IMR-90 (cell line): ENCODE measurements around the gene ACSS1. TPM values are rescaled to one million over a fixed set of nuclear protein-coding genes. Genes with fewer than 3 reads are reported as not detected.

ENCODE experiments used
- ATAC-seq: fragments of 200-7000 bp; cut with Tn5 transposase; 2 replicates; pipeline ENCODE4 v1.9.1; 2020; ENCODE audit warnings: low read depth, mild to moderate bottlenecking, moderate library complexity
- BruUV-seq: library from RNA; stranded (reverse); fragments of 400-500 nt; replicated peaks from 2 replicates; lab custom pipeline; 2021; lab: Mats Ljungman, UMichigan
- CTCF ChIA-PET: fragments of 300-600 bp; formaldehyde crosslinking; extraction: SDS; loops from one replicate; lab custom pipeline; 2021; ENCODE audit warnings: antibody characterized with exemption; lab: Yijun Ruan, JAX
- POLR2A ChIA-PET: fragments of 300-600 bp; sonication (Branson Sonifier 250); formaldehyde crosslinking; loops from one replicate; lab custom pipeline; 2022; ENCODE audit warnings: antibody characterized with exemption; ENCODE audit not compliant: unreplicated experiment; lab: Charles Lee
- DNase-seq: peaks from one replicate; pipeline ENCODE4 v3.0.0; 2013
- H2AFZ ChIP-seq: replicated peaks from 2 replicates; pipeline ENCODE3; 2013; ENCODE audit warnings: low read length, mild to moderate bottlenecking; ENCODE audit not compliant: poor library complexity
- H2AK5ac ChIP-seq: 2 replicates; pipeline ENCODE4 v1.6.1; 2013; ENCODE audit warnings: low read depth, low read length, inconsistent platforms
- H2AK9ac ChIP-seq: replicated peaks from 2 replicates; pipeline ENCODE3; 2013; ENCODE audit warnings: mild to moderate bottlenecking, low read depth, low read length, moderate library complexity; ENCODE audit not compliant: poor library complexity
- H2BK120ac ChIP-seq: 2 replicates; pipeline ENCODE4 v1.6.1; 2013; ENCODE audit warnings: low read depth, low read length, inconsistent platforms
- H2BK15ac ChIP-seq: 3 replicates; pipeline ENCODE4 v1.6.1; 2013; ENCODE audit warnings: low read depth, low read length, inconsistent platforms
- H2BK20ac ChIP-seq: 2 replicates; pipeline ENCODE4 v1.6.1; 2013; ENCODE audit warnings: low read depth, mild to moderate bottlenecking, inconsistent platforms, low read length, moderate library complexity
- H2BK5ac ChIP-seq: 2 replicates; pipeline ENCODE4 v1.6.1; 2013; ENCODE audit warnings: mild to moderate bottlenecking, low read depth, low read length, inconsistent platforms; ENCODE audit not compliant: poor library complexity, severe bottlenecking
- H3K14ac ChIP-seq: replicated peaks from 2 replicates; pipeline ENCODE4 v1.6.1; 2013; ENCODE audit warnings: low read depth, low read length, inconsistent platforms
- H3K18ac ChIP-seq: 2 replicates; pipeline ENCODE4 v1.6.1; 2013; ENCODE audit warnings: low read depth, low read length, control low read depth
- H3K23ac ChIP-seq: 2 replicates; pipeline ENCODE4 v1.6.1; 2013; ENCODE audit warnings: low read depth, low read length, inconsistent platforms
- H3K27ac ChIP-seq: 2 replicates; pipeline ENCODE4 v1.5.1; 2013; ENCODE audit warnings: mild to moderate bottlenecking, control low read depth, low read length; ENCODE audit not compliant: insufficient read depth
- H3K27me3 ChIP-seq: 2 replicates; pipeline ENCODE4 v1.6.1; 2013; ENCODE audit warnings: low read length; ENCODE audit not compliant: control insufficient read depth, insufficient read depth
- H3K36me3 ChIP-seq: 2 replicates; pipeline ENCODE4 v1.6.1; 2013; ENCODE audit warnings: low read length, mixed read lengths; ENCODE audit not compliant: control insufficient read depth, insufficient read depth
- H3K4ac ChIP-seq: 2 replicates; pipeline ENCODE4 v1.6.1; 2013; ENCODE audit warnings: low read depth, low read length, inconsistent platforms
- H3K4me1 ChIP-seq: 2 replicates; pipeline ENCODE4 v1.6.1; 2013; ENCODE audit warnings: low read length, mixed read lengths; ENCODE audit not compliant: control insufficient read depth, insufficient read depth
- H3K4me2 ChIP-seq: 2 replicates; pipeline ENCODE4 v1.6.1; 2013; ENCODE audit warnings: low read depth, mild to moderate bottlenecking, control low read depth, low read length, moderate library complexity
- H3K4me3 ChIP-seq: 2 replicates; pipeline ENCODE4 v1.5.1; 2013; ENCODE audit warnings: low read depth, mild to moderate bottlenecking, control low read depth, low read length, moderate library complexity; ENCODE audit not compliant: insufficient read depth
- H3K56ac ChIP-seq: 2 replicates; pipeline ENCODE4 v1.6.1; 2013; ENCODE audit warnings: low read length, inconsistent platforms; ENCODE audit not compliant: insufficient read depth; ENCODE audit errors: extremely low read depth
- H3K79me1 ChIP-seq, 2 experiments: 2 replicates each; pipeline ENCODE4 v1.6.1; 2013; ENCODE audit warnings: low read length in 2 of 2, inconsistent platforms in 1 of 2, low read depth in 1 of 2
- H3K9ac ChIP-seq: 2 replicates; pipeline ENCODE4 v1.6.1; 2013; ENCODE audit warnings: low read depth, low read length, control low read depth
- H3K9me1 ChIP-seq: 2 replicates; pipeline ENCODE4 v1.6.1; 2013; ENCODE audit warnings: low read length, inconsistent platforms; ENCODE audit not compliant: insufficient read depth
- H3K9me3 ChIP-seq: 2 replicates; pipeline ENCODE4 v1.6.1; 2013; ENCODE audit warnings: low read length; ENCODE audit not compliant: control insufficient read depth, insufficient read depth
- H4K20me1 ChIP-seq: 2 replicates; pipeline ENCODE4 v1.6.1; 2013; ENCODE audit warnings: low read length, inconsistent platforms; ENCODE audit not compliant: insufficient read depth
- H4K5ac ChIP-seq: 2 replicates; pipeline ENCODE4 v1.6.1; 2013; ENCODE audit warnings: mild to moderate bottlenecking, low read depth, low read length, control low read depth
- H4K8ac ChIP-seq, 2 experiments: 2 replicates each; pipeline ENCODE4 v1.6.1; 2013; ENCODE audit warnings: low read depth in 2 of 2, low read length in 2 of 2, control low read depth in 1 of 2, inconsistent platforms in 1 of 2
- H4K91ac ChIP-seq: 2 replicates; pipeline ENCODE4 v1.6.1; 2013; ENCODE audit warnings: low read depth, low read length, inconsistent platforms; ENCODE audit not compliant: insufficient read depth
- BHLHE40 ChIP-seq: fragments of 150-350 bp; IDR thresholded peaks from 2 replicates; pipeline ENCODE4 v1.6.1; 2016; ENCODE audit warnings: mild to moderate bottlenecking, low read depth, low read length
- CHD1 ChIP-seq: IDR thresholded peaks from 2 replicates; pipeline ENCODE4 v1.6.1; 2012; ENCODE audit warnings: low read depth, low read length, improper control_type of control experiment
- FOS ChIP-seq: fragments of 150-350 bp; IDR thresholded peaks from 2 replicates; pipeline ENCODE4 v1.6.1; 2016; ENCODE audit warnings: low read depth, low read length
- MAZ ChIP-seq: IDR thresholded peaks from 2 replicates; pipeline ENCODE4 v1.6.1; 2012; ENCODE audit warnings: low read depth, mild to moderate bottlenecking, low read length, improper control_type of control experiment, moderate library complexity, borderline replicate concordance
- NFE2L2 ChIP-seq: fragments of 150-350 bp; IDR thresholded peaks from 2 replicates; pipeline ENCODE4 v1.6.1; 2016; ENCODE audit warnings: low read depth, mild to moderate bottlenecking, low read length
- POLR2A ChIP-seq: IDR thresholded peaks from 2 replicates; pipeline ENCODE4 v1.6.1; 2012; ENCODE audit warnings: mild to moderate bottlenecking, low read depth, low read length
- RAD21 ChIP-seq: IDR thresholded peaks from 2 replicates; pipeline ENCODE4 v1.6.1; 2012; ENCODE audit warnings: low read length, improper control_type of control experiment
- RCOR1 ChIP-seq: IDR thresholded peaks from 2 replicates; pipeline ENCODE4 v1.6.1; 2012; ENCODE audit warnings: mild to moderate bottlenecking, low read length, improper control_type of control experiment; ENCODE audit not compliant: insufficient replicate concordance
- SMC3 ChIP-seq: fragments of 150-350 bp; IDR thresholded peaks from 2 replicates; pipeline ENCODE4 v1.6.1; 2016; ENCODE audit warnings: low read depth, mild to moderate bottlenecking, antibody characterized with exemption, low read length, moderate library complexity
- WGBS, 2 experiments: methylation state at CpG; one replicate each; pipeline versions ENCODE4 v1.1.5 to v1.1.7; 2013; ENCODE audit warnings: missing lambda C conversion rate in 2 of 2; ENCODE audit not compliant: insufficient read length in 1 of 2; ENCODE audit errors: extremely low coverage in 2 of 2; 5-methylcytosine and 5-hydroxymethylcytosine counted together
- dilution Hi-C: fragments of 300-500 bp; cut with HindIII; formaldehyde crosslinking; loops from one replicate; pipeline ENCODE4 v1.14.3; 2018; ENCODE audit warnings: low sequenced_read_pairs; ENCODE audit not compliant: unreplicated experiment
- in situ Hi-C: fragments of 300-500 bp; cut with MboI; formaldehyde crosslinking; loops from 3 replicates; pipeline ENCODE4 v1.14.3; 2019; ENCODE audit warnings: low sequenced_read_pairs, inconsistent platforms, mixed read lengths
- intact Hi-C: fragments of 100-400 bp; cut with micrococcal nuclease; formaldehyde crosslinking; loops from 2 replicates; pipeline ENCODE4 v1.10.0; 2022
- polyA plus RNA-seq, 3 experiments: library from polyadenylated mRNA; depleted of rRNA; stranded (reverse); fragments of >200 nt; gene quantifications; 2 replicates each; pipeline ENCODE4 v1.2.3, GENCODE V29; 2012; ENCODE audit warnings: low replicate concordance in 1 of 3
- total RNA-seq: library from RNA; depleted of rRNA; stranded (reverse); fragments of >200 nt; gene quantifications from 2 replicates; pipeline ENCODE4 v1.2.3, GENCODE V29; 2012
- TF ChIP-seq, protein P1 (sequence below): fragments of 150-350 bp; IDR thresholded peaks from 2 replicates; pipeline ENCODE4 v1.6.1; 2016; ENCODE audit warnings: low read depth, mild to moderate bottlenecking, low read length, moderate library complexity, borderline replicate concordance

ACSS1 gene
- total and polyA plus RNA-seq, 2 of the 4 experiments (the other 2 are of a cell fraction), result 0.72 to 1.2 TPM

DNA sequence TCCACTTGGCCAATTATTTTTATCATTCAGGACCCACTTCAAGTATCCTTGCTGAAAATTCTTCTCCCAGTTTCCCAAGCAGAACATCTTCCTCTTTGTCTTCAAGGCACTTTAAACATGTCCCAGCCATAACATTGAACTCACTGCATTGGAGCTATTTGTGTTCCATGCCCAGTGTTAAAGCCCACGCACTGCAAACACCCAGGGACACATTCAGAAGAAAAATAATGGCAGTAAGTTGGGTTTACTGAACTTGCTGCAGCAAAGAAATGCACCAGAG is 63.8 kb downstream of the ACSS1 start:
- Histone ChIP-seq H3K27me3 (peaks cover 25% of the 10 kb centered on the region), H2AFZ (peak overlapping the region; percentile 28), H3K9me3 (no peaks in the 10 kb centered on the region), H3K79me1 (peaks cover 15 to 28% of the 10 kb centered on the region in 2 experiments; a peak in 3 of 4 replicates), H3K4me1 (no peaks in the 10 kb centered on the region), H3K27ac (no peak overlapping the region), H2BK15ac (no peak overlapping the region), H2AK5ac (no peak overlapping the region), H3K4ac (no peak overlapping the region), H3K56ac (no peak overlapping the region), H2AK9ac (peak overlapping the region; percentile 8), H3K18ac (no peak overlapping the region), H2BK5ac (no peak overlapping the region), H3K36me3 (no peaks in the 10 kb centered on the region), H3K23ac (no peak overlapping the region), H4K5ac (no peak overlapping the region), H3K9me1 (peaks cover 5% of the 10 kb centered on the region; the same call in 1 of the 2 replicates), H2BK120ac (no peak overlapping the region), H3K4me3 (no peak overlapping the region), H4K91ac (no peak overlapping the region), H3K4me2 (no peak overlapping the region), H3K14ac (no peak overlapping the region), H4K8ac (peak overlapping the region; percentile 39 to 87; a peak in 3 of 4 replicates), H4K20me1 (no peaks in the 10 kb centered on the region), H3K9ac (no peak overlapping the region), H2BK20ac (no peak overlapping the region)
- ATAC-seq, result no peak
- in situ Hi-C loops, result loop anchor here (5.0 to 25.0 kb wide), 6 partner anchors 203 to 868 kb away; partner anchors contain the start of genes ENTPD6, NINL and ZNF337
- CTCF ChIA-PET, result interaction anchor here (0.5 to 3.8 kb wide), 6 partner anchors 10 to 514 kb away, joined by 3 to 28 read pairs (median 4); no protein-coding TSS in a partner anchor
- intact Hi-C loops, result loop anchor here (1.0 to 2.0 kb wide), 3 partner anchors 185 to 303 kb away; partner anchors contain the start of gene PYGB
- no CpG with 5 or more reads among the region's 1 CpG for WGBS, 2 experiments
- DNase-seq, result no peak
- no TSS peak for BruUV-seq
- TF ChIP-seq MAZ (no peak), SMC3 (no peak), FOS (no peak), POLR2A (no peak), RCOR1 (no peak), NFE2L2 (no peak), RAD21 (no peak), CHD1 (no peak), BHLHE40 (no peak)
- TF ChIP-seq, protein P1, sequence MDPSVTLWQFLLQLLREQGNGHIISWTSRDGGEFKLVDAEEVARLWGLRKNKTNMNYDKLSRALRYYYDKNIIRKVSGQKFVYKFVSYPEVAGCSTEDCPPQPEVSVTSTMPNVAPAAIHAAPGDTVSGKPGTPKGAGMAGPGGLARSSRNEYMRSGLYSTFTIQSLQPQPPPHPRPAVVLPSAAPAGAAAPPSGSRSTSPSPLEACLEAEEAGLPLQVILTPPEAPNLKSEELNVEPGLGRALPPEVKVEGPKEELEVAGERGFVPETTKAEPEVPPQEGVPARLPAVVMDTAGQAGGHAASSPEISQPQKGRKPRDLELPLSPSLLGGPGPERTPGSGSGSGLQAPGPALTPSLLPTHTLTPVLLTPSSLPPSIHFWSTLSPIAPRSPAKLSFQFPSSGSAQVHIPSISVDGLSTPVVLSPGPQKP, result no peak
- POLR2A ChIA-PET, result no interaction called here
- dilution Hi-C loops, result no loop called here
